Cardiac fibroblast (primary cell): ENCODE measurements around the gene PDE4B.
A peak's percentile ranks its signal among the peaks of the same experiment; 100 is the strongest.
"Not testable (repeated sequence)": the region's sequence is repeated elsewhere in the genome, so short reads cannot be mapped to it uniquely, and the experiment has no call there.

Source experiments
- DNase-seq, 2 donors: peaks; one replicate each; pipeline versions ENCODE4 v3.0.0 to v3.0.0-alpha.2; 2010; ENCODE audit warnings: low read depth in 2 of 2
- H3K4me3 ChIP-seq, 2 donors: replicated peaks in 1 of 2; 1 replicate in 1 of 2; 2 replicates in 1 of 2; pipeline ENCODE4 v1.5.1; 2011; ENCODE audit warnings: low read depth in 2 of 2, low read length in 2 of 2, mild to moderate bottlenecking in 2 of 2, moderate library complexity in 1 of 2
- TF ChIP-seq, protein P1 (sequence below): IDR thresholded peaks from one replicate; pipeline ENCODE4 v1.5.1; 2011; ENCODE audit warnings: low read depth, mild to moderate bottlenecking, low read length, inconsistent platforms

PDE4B gene

DNA sequence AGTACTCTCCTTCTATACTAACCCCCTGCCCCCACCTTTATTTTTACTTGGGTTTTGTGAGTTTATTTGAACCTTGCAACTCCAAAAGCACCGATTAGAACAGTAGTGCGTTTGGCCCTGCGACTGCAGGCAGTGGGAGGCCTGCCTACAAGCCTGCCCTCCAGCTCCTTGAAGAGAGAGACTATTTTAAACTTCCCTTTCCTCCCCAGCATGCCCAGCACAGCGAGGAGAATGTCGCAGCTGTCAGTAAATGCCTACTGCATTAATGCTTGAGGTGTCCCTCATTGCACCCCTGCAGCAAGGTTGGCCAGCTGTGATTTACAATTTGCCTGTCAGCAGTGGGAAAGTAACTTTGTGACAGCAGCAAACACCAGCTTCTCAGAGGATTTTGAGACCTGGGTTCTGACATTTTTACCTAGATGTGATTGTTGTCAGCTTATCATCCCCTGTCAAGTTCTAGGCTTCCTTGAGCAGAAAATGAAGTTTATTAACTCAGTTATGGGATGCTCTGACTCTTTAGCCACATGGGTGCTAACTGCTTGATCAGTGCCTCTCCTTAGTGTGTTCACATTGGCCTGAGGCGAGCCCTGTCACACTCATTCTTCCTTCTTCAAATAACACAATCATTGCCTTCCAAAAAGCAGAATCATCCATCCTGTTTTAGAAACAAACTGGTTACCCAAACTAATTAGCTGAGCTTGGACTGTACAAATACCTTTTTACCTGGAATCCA, 170.6 kb downstream of the PDE4B start:
- TF ChIP-seq, protein P1, sequence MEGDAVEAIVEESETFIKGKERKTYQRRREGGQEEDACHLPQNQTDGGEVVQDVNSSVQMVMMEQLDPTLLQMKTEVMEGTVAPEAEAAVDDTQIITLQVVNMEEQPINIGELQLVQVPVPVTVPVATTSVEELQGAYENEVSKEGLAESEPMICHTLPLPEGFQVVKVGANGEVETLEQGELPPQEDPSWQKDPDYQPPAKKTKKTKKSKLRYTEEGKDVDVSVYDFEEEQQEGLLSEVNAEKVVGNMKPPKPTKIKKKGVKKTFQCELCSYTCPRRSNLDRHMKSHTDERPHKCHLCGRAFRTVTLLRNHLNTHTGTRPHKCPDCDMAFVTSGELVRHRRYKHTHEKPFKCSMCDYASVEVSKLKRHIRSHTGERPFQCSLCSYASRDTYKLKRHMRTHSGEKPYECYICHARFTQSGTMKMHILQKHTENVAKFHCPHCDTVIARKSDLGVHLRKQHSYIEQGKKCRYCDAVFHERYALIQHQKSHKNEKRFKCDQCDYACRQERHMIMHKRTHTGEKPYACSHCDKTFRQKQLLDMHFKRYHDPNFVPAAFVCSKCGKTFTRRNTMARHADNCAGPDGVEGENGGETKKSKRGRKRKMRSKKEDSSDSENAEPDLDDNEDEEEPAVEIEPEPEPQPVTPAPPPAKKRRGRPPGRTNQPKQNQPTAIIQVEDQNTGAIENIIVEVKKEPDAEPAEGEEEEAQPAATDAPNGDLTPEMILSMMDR = no peak
- no peak overlapping the region for H3K4me3 ChIP-seq
- DNase-seq = no peak

- TF ChIP-seq, protein P1 = no peak
- H3K4me3 ChIP-seq = no peak overlapping the region
- DNase-seq = no peak
Measured at GRCh38 chr1:65964123-65964522, 171.4 kb downstream of the PDE4B start.

GRCh38 chr1:65965112-65965996, 172.7 kb downstream of the PDE4B start:
- no peak for DNase-seq
- TF ChIP-seq, protein P1 = no peak
- no peak overlapping the region for H3K4me3 ChIP-seq

GRCh38 chr1:65967492-65967891, 174.8 kb downstream of the PDE4B start:
- not testable (repeated sequence) for DNase-seq, H3K4me3 ChIP-seq

- no peak overlapping the region for H3K4me3 ChIP-seq
- TF ChIP-seq, protein P1 = no peak
- peak in 1 of 2 donors; percentile 29 for DNase-seq
Measured at GRCh38 chr1:65971547-65971946, 178.9 kb downstream of the PDE4B start.

DNA sequence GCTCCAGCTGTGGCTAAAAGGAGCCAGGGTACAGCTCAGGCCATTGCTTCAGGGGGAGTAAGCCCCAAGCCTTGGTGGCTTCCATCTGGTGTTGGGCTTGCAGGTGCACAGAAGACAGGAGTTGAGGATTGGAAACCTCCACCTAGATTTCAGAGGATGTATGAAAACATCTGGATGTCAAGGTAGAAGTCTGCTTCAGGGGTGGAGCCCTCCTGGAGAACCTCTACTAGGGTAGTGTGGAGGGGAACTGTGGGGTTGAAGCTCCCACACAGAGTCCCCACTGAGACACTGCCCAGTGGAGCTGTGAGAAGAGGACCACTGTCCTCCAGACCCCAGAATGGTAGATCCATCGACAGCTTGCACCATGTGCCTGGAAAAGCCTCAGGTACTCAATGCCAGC, 183.0 kb downstream of the PDE4B start:
- DNase-seq = no peak
- no peak overlapping the region for H3K4me3 ChIP-seq
- TF ChIP-seq, protein P1 = no peak

GRCh38 chr1:65979136-65980044, 186.7 kb downstream of the PDE4B start:
- TF ChIP-seq, protein P1 = no peak
- no peak overlapping the region for H3K4me3 ChIP-seq
- peak; percentile 25 to 84 for DNase-seq
